Activated gamma-delta T cell treated with Interleukin-2 at 50 U/mL for 16 hours (primary cell): ENCODE results near the gene GTF2H2C_2.
"Not testable (repeated sequence)": the region's sequence is repeated elsewhere in the genome, so short reads cannot be mapped to it uniquely, and the experiment has no call there.

Experiments
- DNase-seq: peaks from one replicate; pipeline ENCODE4 v3.0.0-alpha.2; 2020

GTF2H2C_2 gene

DNA sequence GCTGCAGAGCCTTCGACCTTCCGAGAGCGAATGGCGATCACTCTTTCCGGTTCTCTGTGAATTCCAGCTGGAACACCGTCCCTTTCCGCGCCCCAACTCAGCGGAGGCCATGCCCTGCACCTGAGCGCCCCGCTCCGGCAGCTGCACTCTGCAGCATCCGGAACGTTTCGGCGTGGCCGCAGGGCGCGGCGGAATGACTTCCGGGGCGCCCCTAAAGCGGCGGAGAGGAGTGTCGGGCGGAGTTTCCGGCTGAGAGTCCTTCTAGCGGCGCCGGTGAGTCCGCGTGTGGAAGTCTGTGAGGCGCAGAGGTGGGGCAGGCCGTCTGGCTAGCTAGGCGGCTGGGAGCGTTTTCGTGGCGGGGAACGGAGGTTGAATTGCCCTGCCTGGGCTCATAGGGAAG, at the start of gene GTF2H2C_2:
GTF2H2C_2 (plus strand) TSS at position 252 of the 400 bp plus-strand sequence.
- not testable (repeated sequence) for DNase-seq

- peak; percentile 66 for DNase-seq
Measured at GRCh38 chr5:70400984-70401686, 14.0 kb upstream of the GTF2H2C_2 start.

DNA sequence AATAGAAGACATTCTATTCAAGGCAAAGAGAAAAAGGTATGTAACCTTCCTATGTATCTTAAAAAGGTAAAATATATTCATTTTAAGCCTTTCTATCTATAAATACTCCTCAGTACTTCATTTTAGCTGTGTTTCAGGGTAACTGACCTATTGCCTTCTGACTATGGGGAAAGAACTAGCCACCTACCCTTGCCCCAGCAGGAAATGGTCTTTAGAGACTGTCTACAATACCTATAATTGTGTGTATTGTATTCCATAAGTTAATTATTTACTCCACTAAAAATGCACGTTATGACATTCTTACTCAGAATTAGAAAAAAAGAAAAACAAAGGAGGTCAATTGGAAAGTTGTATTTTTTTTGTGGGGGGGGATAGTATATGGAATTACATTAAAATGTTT, 6.2 kb downstream of the GTF2H2C_2 start:
- not testable (repeated sequence) for DNase-seq

DNA sequence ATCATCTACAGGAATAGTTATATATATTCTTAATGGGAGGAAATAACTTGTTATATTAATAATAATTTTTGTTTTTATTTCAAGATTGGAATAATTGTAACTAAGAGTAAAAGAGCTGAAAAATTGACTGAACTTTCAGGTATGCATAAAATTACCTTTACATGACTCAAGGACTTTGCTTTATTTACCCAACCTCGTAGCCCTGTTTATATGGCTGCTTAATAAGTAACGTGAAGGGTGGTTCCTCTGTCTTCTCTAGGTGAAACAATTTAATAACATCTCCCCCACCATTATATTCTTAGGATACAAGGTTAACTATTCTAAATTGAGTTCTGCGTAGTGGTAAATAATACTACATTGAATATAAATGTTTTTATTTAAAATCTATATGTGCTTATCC, 8.0 kb downstream of the GTF2H2C_2 start:
- DNase-seq: not testable (repeated sequence)

GRCh38 chr5:70438518-70438917, 23.4 kb downstream of the GTF2H2C_2 start:
- not testable (repeated sequence) for DNase-seq

DNA sequence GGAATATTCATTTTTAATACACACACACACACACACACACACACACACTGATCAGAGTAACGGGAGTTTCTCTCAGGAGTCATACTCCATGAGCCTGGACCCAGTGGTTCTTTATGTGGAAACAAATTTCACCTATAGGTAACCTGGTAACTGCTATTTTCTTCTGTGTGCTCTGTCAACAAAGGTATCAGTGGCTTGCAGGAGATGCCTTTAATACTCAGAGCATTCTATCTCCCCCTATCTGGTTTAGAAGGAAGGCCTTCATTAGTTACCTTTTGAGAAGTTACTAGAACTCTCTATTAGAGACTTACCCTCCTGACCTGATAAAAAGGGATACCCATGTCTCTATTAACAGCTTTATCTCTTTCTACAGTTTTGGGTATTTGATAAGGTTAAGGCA, 34.4 kb downstream of the GTF2H2C_2 start:
- not testable (repeated sequence) for DNase-seq

- DNase-seq: not testable (repeated sequence)
Measured at GRCh38 chr5:70451249-70451984, 36.2 kb downstream of the GTF2H2C_2 start.

- not testable (repeated sequence) for DNase-seq
Measured at GRCh38 chr5:70457093-70457492, 41.9 kb downstream of the GTF2H2C_2 start.

DNA sequence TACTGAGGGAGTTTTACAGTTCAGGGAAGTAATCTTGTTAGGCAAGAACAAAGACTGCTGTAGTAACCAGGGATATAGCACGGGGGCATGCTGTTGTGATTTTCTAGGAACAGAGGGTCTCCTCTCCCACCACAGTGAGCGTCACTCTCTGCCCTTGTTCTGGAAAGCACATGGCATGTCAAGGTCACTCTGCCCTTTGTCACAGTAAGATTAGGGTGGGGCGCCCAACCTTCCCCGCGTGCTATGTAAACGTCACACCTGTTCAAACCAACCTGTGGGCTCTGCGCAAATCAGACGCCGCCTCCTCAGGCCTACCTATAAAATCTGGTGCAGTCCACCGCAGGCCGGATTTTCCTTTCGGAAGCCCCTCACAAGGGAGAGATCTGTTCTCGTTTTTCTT, 44.0 kb downstream of the GTF2H2C_2 start:
- not testable (repeated sequence) for DNase-seq

DNA sequence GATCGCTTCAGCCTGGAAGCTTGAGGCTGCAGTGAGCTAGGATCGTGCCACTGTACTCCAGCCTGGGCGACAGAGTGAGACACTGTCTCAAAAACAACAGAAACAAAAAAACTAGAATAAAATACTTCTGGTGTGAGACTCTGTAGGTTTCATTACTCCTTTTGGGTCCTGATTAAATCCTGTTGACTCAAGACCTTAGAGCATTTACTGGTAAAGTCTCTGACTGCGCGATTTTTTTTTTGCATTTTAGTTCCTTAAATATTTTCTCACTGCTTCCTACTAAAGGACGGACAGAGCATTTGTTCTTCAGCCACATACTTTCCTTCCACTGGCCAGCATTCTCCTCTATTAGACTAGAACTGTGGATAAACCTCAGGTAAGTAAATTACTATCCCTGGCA, 46.8 kb downstream of the GTF2H2C_2 start:
- DNase-seq: not testable (repeated sequence)

DNA sequence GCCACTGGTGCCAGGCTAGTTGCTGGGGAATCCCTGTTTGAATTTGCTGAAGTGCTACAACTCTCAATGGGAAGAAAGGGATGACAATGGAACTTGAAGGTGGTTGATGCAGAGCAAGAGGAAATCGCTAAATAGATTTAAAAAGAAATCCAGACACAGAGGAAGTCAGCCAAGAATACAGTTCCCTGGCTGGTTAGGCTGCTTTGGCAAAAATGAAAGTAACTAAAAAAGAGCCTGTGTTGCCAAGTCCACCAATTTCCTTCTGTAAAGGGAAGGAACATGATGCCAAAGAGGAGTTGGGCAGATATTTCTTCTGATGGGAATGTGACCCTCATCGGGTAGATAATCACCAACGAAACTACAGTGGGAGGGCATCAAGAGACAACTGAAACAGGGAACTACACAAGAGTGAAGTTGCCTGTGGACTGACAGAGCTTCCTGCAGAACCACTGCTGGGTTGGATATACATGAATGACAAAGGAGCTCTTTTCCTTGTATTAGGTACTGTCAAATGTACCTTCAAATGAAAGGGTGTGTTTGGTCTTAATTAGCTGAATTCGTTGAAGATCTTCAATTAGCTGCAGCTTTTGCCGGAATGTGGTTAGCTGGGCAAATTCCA, 49.0 kb downstream of the GTF2H2C_2 start:
- not testable (repeated sequence) for DNase-seq

DNA sequence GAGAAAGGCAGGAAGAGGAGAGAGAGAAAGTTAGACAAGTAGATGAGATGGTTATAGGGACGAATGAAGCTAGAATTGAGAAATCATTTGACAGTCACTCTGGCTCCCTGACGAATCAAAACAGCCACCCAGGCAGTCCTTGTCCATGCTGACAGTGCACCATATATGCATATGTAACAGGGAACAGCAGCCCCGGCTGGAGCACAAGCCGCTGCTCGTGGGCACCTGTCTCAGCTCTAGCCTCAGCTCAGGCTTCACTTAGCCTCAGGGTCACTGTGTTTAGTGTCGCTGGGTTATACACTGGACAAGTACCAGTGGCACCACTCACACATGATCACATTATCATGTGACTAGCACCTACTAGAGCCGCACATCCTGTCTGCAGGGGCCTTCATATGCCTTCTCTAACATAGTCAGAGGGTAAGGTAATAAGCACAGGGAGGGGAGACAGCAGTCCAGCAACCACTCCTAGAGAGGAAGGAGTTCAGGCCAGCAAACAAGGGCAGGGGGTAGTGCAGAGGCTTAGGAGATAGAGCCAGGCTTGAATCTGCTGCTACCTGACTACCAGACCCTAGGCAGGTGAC, 54.9 kb downstream of the GTF2H2C_2 start:
- DNase-seq: not testable (repeated sequence)
